ENCODE data around the gene SEC24A.
A peak's percentile ranks its signal among the peaks of the same experiment; 100 is the strongest.
"Not testable (repeated sequence)": the region's sequence is repeated elsewhere in the genome, so short reads cannot be mapped to it uniquely, and the experiment has no call there.

The SEC24A gene

DNA sequence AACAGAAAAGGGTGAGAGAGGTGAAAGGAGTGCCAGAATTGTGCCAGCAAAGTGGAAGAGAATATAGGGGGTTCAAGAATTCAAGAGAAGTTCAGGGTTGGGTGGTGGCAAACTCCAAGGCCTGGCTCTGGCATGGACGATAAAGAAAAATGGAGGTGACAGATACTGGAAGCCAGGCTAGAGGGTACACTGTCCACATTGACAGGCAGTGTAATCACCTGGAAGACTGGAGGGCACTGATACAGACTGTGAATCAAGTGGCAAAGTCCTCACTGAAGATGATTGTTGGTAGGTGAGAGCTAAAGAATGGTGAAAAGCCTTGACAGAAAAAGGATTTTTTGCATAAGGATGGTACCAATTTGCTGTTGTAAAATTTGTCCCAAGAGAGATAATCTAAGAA is 23.0 kb upstream of the SEC24A start:
- Histone ChIP-seq H3K9me3 (ENCODE audit: control insufficient read depth, low read length) (no peaks in the 10 kb centered on the region), H3K4me1 (ENCODE audit: control insufficient read depth, insufficient read depth, low read length) (peaks cover 33% of the 10 kb centered on the region), H3K4me3 (ENCODE audit: low read length) (no peak overlapping the region), H3K9ac (ENCODE audit: low read length) (no peak overlapping the region), H3K27me3 (ENCODE audit: control insufficient read depth, insufficient read depth, low read length) (no peaks in the 10 kb centered on the region), H3K36me3 (ENCODE audit: control insufficient read depth, insufficient read depth, low read length) (no peaks in the 10 kb centered on the region)

- peak overlapping the region; percentile 45 for H3K9ac ChIP-seq (ENCODE audit: low read length)
- no peak overlapping the region for H3K4me3 ChIP-seq (ENCODE audit: low read length)
- H3K27me3 ChIP-seq (ENCODE audit: control insufficient read depth, insufficient read depth, low read length): no peaks in the 10 kb centered on the region
- no peaks in the 10 kb centered on the region for H3K36me3 ChIP-seq (ENCODE audit: control insufficient read depth, insufficient read depth, low read length)
- H3K4me1 ChIP-seq (ENCODE audit: control insufficient read depth, insufficient read depth, low read length): peaks cover 31% of the 10 kb centered on the region
- H3K9me3 ChIP-seq (ENCODE audit: control insufficient read depth, low read length): no peaks in the 10 kb centered on the region
Measured at GRCh38 chr5:134626369-134627014, 22.1 kb upstream of the SEC24A start.

DNA sequence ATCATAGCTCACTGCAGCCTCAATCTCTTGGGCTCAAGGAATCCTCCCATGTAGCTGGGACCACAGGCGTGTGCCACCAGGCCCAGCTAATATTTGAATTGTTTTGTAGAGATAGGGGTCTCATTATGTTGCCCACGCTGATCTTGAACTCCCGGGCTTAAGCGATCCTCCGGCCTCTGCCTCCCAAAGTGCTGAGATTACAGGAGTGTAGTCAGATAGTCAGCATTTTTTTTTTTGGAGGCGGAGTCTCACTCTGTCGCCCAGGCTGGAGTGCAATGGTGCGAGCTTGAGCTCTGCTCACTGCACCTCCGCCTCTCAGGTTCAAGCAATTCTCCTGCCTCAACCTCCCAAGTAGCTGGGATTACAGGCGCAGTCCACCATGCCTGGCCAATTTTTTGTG is 14.4 kb upstream of the SEC24A start:
- Histone ChIP-seq H3K27me3 (ENCODE audit: control insufficient read depth, insufficient read depth, low read length) (no peaks in the 10 kb centered on the region), H3K9me3 (ENCODE audit: control insufficient read depth, low read length) (no peaks in the 10 kb centered on the region), H3K4me1 (ENCODE audit: control insufficient read depth, insufficient read depth, low read length) (peaks cover 29% of the 10 kb centered on the region), H3K36me3 (ENCODE audit: control insufficient read depth, insufficient read depth, low read length) (no peaks in the 10 kb centered on the region), H3K4me3 (ENCODE audit: low read length) (no peak overlapping the region), H3K9ac (ENCODE audit: low read length) (no peak overlapping the region)

- H3K27me3 ChIP-seq (ENCODE audit: control insufficient read depth, insufficient read depth, low read length); H3K9ac ChIP-seq (ENCODE audit: low read length); H3K9me3 ChIP-seq (ENCODE audit: control insufficient read depth, low read length); H3K36me3 ChIP-seq (ENCODE audit: control insufficient read depth, insufficient read depth, low read length); H3K4me3 ChIP-seq (ENCODE audit: low read length): not testable (repeated sequence)
- H3K4me1 ChIP-seq (ENCODE audit: control insufficient read depth, insufficient read depth, low read length): peaks cover 32% of the 10 kb centered on the region
Measured at GRCh38 chr5:134635366-134635765, 13.2 kb upstream of the SEC24A start.

DNA sequence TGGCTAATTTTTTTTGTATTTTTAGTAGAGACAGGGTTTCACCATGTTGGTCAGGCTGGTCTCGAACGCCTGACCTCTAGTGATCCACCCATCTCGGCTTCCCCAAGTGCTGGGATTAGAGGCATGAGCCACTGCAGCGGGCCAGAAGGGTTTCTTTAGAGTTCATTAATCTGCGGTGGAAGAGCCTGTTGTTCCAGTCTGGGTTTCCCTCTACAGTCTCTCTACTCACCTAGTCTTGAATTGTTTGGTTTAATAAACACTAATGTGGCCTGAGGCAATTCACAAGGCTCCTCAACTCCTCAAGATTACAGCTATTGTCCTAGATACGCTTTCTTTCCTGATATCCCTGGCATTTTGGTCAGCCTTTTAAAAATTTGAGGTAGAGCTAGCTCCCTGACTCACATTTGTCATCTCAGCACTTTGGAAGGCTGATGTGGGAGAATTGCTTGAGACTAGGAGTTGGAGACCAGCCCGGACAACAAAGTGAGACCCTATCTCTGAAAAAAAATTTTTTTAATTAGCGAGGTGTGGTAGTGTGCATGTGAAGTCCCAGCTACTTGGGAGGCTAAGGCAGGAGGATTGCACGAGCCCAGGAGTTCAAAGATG is 11.4 kb upstream of the SEC24A start:
- no peaks in the 10 kb centered on the region for H3K27me3 ChIP-seq (ENCODE audit: control insufficient read depth, insufficient read depth, low read length)
- peaks cover 32% of the 10 kb centered on the region for H3K4me1 ChIP-seq (ENCODE audit: control insufficient read depth, insufficient read depth, low read length)
- no peak overlapping the region for H3K4me3 ChIP-seq (ENCODE audit: low read length)
- H3K36me3 ChIP-seq (ENCODE audit: control insufficient read depth, insufficient read depth, low read length): no peaks in the 10 kb centered on the region
- H3K9me3 ChIP-seq (ENCODE audit: control insufficient read depth, low read length): no peaks in the 10 kb centered on the region
- no peak overlapping the region for H3K9ac ChIP-seq (ENCODE audit: low read length)

DNA sequence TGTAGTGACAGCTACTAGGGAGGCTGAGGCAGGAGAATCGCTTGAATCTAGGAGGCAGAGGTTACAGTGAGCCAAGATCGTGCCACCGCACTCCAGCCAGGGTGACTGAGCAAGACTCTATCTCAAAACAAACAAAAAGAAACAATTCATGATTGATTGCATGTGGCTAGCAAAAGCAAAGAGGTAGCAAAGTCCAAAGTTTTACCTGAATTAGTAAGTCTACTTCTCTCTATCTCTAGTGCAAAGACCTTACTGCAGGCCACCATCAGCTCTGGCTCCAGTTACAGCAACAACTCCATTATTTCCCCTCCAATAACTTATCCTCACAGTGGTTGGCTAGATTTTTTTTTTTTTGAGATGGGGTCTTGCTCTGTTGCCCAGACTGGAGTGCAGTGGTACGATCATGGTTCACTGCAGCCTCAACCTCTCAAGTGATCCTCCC is 9.8 kb upstream of the SEC24A start:
- Histone ChIP-seq H3K36me3 (ENCODE audit: control insufficient read depth, insufficient read depth, low read length) (no peaks in the 10 kb centered on the region), H3K4me1 (ENCODE audit: control insufficient read depth, insufficient read depth, low read length) (peaks cover 29% of the 10 kb centered on the region), H3K27me3 (ENCODE audit: control insufficient read depth, insufficient read depth, low read length) (no peaks in the 10 kb centered on the region), H3K9ac (ENCODE audit: low read length) (no peak overlapping the region), H3K9me3 (ENCODE audit: control insufficient read depth, low read length) (no peaks in the 10 kb centered on the region), H3K4me3 (ENCODE audit: low read length) (no peak overlapping the region)

- H3K36me3 ChIP-seq (ENCODE audit: control insufficient read depth, insufficient read depth, low read length): no peaks in the 10 kb centered on the region
- no peak overlapping the region for H3K9ac ChIP-seq (ENCODE audit: low read length)
- no peaks in the 10 kb centered on the region for H3K9me3 ChIP-seq (ENCODE audit: control insufficient read depth, low read length)
- no peaks in the 10 kb centered on the region for H3K27me3 ChIP-seq (ENCODE audit: control insufficient read depth, insufficient read depth, low read length)
- peaks cover 13% of the 10 kb centered on the region for H3K4me1 ChIP-seq (ENCODE audit: control insufficient read depth, insufficient read depth, low read length)
- no peak overlapping the region for H3K4me3 ChIP-seq (ENCODE audit: low read length)
Measured at GRCh38 chr5:134642931-134643530, 5.6 kb upstream of the SEC24A start.

GRCh38 chr5:134647750-134648424 is 698 bp upstream of the SEC24A start:
- no peaks in the 10 kb centered on the region for H3K36me3 ChIP-seq (ENCODE audit: control insufficient read depth, insufficient read depth, low read length)
- peak overlapping the region; percentile 95 for H3K9ac ChIP-seq (ENCODE audit: low read length)
- H3K4me1 ChIP-seq (ENCODE audit: control insufficient read depth, insufficient read depth, low read length): peaks cover 3% of the 10 kb centered on the region
- H3K9me3 ChIP-seq (ENCODE audit: control insufficient read depth, low read length): no peaks in the 10 kb centered on the region
- peak overlapping the region; percentile 92 for H3K4me3 ChIP-seq (ENCODE audit: low read length)
- H3K27me3 ChIP-seq (ENCODE audit: control insufficient read depth, insufficient read depth, low read length): no peaks in the 10 kb centered on the region

DNA sequence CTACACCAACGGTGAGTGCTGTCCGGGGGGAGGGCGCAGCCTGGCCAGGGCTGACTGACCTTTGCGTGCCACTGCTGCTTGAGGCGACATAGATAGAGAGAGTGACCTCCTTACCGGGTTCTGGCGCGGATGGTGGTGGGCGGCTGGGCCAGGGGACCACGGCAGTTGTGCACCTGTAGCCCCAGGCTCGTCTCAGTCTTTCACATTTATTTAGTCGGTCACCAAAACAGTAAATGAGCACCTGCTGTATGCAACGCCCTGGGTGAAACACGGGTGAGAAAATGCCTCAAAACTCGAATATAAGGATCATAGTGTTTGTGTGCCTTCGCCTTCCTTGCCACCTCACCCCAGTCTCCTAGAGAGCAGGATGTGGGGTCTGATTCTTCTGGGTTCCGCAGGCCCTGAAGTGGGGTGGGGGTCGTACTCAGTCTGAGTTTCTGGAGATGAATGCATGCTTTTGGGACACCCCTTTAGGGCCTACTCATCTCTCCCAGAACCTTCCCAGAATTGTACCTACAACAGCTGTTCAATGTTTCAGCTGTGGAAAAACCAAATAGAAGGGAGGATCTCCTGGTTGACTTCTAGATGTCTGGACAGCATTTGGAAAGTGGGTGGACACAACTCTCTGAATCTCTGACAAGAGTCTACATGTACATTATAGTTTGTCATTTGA is 714 bp downstream of the SEC24A start:
- H3K9me3 ChIP-seq (ENCODE audit: control insufficient read depth, low read length): no peaks in the 10 kb centered on the region
- no peaks in the 10 kb centered on the region for H3K27me3 ChIP-seq (ENCODE audit: control insufficient read depth, insufficient read depth, low read length)
- peak overlapping the region; percentile 95 for H3K9ac ChIP-seq (ENCODE audit: low read length)
- no peaks in the 10 kb centered on the region for H3K36me3 ChIP-seq (ENCODE audit: control insufficient read depth, insufficient read depth, low read length)
- peak overlapping the region; percentile 92 for H3K4me3 ChIP-seq (ENCODE audit: low read length)
- H3K4me1 ChIP-seq (ENCODE audit: control insufficient read depth, insufficient read depth, low read length): peaks cover 3% of the 10 kb centered on the region

DNA sequence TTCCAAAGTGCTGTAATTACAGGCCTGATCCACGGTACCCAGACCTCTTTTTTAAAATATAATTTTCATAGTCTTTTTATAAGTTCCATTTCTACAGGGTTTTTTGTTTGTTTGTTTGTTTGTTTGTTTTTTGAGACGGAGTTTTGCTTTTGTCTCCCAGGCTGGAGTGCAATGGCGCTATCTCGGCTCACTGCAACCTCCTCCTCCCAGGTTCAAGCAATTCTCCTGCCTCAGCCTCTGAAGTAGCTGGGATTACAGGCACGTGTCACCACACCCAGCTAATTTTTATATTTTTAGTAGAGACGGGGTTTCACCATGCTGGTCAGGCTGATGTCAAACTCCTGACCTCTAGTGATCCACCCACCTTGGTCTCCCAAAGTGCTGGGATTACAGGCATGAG is 2.1 kb downstream of the SEC24A start:
- H3K4me1 ChIP-seq (ENCODE audit: control insufficient read depth, insufficient read depth, low read length); H3K36me3 ChIP-seq (ENCODE audit: control insufficient read depth, insufficient read depth, low read length); H3K4me3 ChIP-seq (ENCODE audit: low read length); H3K27me3 ChIP-seq (ENCODE audit: control insufficient read depth, insufficient read depth, low read length); H3K9me3 ChIP-seq (ENCODE audit: control insufficient read depth, low read length): not testable (repeated sequence)
- H3K9ac ChIP-seq (ENCODE audit: low read length): peak overlapping the region; percentile 95

DNA sequence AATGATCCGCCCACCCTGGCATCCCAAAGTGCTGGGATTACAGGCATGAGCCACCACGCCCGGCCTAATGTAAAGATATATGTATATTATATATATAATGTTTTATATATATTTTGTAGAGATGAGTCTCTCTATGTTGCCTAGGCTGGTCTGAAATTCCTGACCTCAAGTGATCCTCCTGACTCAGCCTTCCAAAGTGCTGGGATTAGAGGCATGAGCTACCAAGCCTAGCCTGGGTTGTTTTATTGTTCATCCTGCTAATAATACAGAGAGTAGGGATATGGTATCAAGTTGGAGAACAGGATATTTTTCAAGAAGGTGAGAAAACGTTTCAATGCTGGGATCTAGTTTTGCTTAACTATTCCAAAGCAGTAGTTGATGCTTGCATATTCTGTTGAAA is 2.9 kb downstream of the SEC24A start:
- Histone ChIP-seq H3K27me3 (ENCODE audit: control insufficient read depth, insufficient read depth, low read length) (no peaks in the 10 kb centered on the region), H3K4me3 (ENCODE audit: low read length) (no peak overlapping the region), H3K36me3 (ENCODE audit: control insufficient read depth, insufficient read depth, low read length) (no peaks in the 10 kb centered on the region), H3K9me3 (ENCODE audit: control insufficient read depth, low read length) (no peaks in the 10 kb centered on the region), H3K4me1 (ENCODE audit: control insufficient read depth, insufficient read depth, low read length) (peaks cover 3% of the 10 kb centered on the region), H3K9ac (ENCODE audit: low read length) (no peak overlapping the region)

- Histone ChIP-seq H3K4me3 (ENCODE audit: low read length) (no peak overlapping the region), H3K27me3 (ENCODE audit: control insufficient read depth, insufficient read depth, low read length) (no peaks in the 10 kb centered on the region), H3K36me3 (ENCODE audit: control insufficient read depth, insufficient read depth, low read length) (no peaks in the 10 kb centered on the region), H3K9ac (ENCODE audit: low read length) (no peak overlapping the region), H3K9me3 (ENCODE audit: control insufficient read depth, low read length) (no peaks in the 10 kb centered on the region), H3K4me1 (ENCODE audit: control insufficient read depth, insufficient read depth, low read length) (peaks cover 10% of the 10 kb centered on the region)
Measured at GRCh38 chr5:134656690-134657089, 8.1 kb downstream of the SEC24A start.
